GM21717 (cell line): ENCODE results near the gene SHOX.
"Not testable (repeated sequence)": the region's sequence is repeated elsewhere in the genome, so short reads cannot be mapped to it uniquely, and the experiment has no call there.

Source experiments
- ATAC-seq: cut with Tn5 transposase; IDR thresholded peaks from one replicate; pipeline ENCODE4 v1.9.1; 2021; ENCODE audit warnings: mild to moderate bottlenecking, moderate library complexity; ENCODE audit not compliant: unreplicated experiment

SHOX gene

GRCh38 chrX:636981-637659 is 6.5 kb downstream of the SHOX start:
- ATAC-seq, result no peak

DNA sequence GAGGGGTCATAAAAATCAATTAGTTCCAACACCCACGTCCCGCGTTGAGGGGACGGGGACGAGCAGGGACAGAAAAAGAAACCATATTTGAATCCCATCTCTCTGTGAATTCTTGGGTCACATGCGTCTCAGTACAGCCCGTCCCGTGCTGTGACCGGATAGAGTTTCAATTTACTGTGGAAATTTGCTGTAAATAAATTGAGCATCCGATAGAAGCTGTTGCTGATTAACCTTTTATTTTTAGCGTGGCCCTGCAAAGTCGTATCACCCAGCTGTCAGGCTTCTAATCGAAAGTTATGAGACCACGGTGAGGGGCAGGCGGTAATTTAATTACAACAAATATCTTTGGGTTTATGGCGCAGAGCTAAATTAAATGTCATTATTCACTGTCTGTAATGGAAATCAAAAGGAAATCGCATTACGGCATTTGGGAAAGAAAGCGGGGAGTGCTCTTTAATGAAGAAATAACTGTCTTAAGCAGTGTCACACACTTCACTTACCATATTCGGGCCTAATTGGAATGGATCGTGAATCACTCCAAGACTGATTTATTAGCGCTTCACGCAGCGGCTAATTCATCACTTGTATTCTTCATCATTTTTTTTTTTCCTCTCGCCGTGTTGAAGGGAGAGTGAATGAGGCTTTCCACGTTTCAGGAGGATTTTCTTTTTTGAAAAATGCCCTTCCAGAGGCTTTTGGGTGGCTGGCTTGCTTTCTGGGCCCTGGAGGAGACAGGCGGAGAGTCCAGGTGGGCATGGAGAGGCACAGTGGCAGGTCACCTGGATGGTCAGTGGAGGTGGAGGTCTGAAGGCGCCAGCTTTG is 7.3 kb downstream of the SHOX start:
- no peak for ATAC-seq

DNA sequence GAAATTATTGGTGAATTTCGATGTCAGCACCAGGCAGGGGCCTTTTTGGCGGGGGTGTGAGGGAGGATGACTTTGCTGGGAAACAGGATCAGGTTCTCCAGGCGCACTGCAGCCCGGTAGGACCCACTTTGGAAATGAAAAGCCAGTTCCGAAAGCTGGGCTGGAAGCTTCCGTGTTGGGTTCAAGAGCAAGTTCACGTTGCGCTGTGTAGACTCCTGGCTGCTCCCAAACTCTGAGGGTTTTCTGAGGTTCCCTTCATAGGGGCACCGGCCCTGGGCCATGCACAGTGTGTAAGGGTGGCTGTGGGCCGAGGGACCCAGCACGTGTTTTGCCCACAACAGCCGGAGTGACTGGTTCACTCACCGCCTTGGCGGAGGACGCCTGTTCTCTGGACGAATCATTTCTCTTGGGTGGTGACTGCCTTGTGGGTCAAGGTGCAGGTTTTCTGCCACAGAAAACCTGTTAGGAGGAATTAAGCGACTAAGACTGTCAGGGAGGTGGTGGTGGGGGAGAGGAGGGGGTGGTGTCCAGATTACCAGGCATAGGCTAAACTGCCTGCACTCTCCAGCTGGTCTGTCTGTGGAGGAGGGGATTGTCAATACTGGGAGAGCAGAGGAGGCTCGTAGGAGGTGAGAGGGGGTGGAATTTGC is 8.0 kb downstream of the SHOX start:
- ATAC-seq, result no peak

DNA sequence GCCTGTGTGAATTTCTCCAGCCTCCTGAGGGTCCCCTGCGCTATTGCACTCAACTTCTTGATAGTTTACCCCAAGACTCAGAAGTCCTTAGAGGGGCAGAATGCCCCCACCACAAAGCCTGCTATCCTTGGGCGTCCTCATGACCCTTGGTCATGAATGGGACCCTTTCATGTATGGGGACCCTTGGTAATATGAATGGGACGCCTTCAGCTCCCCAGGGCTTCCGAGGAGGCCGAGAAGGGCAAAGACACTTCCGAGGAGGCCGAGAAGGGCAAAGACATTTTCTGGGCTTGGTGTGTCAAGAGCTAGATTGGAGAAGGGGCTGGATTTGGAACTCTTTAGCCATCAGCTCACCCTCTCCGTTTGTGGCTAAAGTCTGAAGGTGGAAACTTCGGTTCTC is 8.6 kb downstream of the SHOX start:
- ATAC-seq, result no peak

GRCh38 chrX:640641-641040 is 10.1 kb downstream of the SHOX start:
- no peak for ATAC-seq

DNA sequence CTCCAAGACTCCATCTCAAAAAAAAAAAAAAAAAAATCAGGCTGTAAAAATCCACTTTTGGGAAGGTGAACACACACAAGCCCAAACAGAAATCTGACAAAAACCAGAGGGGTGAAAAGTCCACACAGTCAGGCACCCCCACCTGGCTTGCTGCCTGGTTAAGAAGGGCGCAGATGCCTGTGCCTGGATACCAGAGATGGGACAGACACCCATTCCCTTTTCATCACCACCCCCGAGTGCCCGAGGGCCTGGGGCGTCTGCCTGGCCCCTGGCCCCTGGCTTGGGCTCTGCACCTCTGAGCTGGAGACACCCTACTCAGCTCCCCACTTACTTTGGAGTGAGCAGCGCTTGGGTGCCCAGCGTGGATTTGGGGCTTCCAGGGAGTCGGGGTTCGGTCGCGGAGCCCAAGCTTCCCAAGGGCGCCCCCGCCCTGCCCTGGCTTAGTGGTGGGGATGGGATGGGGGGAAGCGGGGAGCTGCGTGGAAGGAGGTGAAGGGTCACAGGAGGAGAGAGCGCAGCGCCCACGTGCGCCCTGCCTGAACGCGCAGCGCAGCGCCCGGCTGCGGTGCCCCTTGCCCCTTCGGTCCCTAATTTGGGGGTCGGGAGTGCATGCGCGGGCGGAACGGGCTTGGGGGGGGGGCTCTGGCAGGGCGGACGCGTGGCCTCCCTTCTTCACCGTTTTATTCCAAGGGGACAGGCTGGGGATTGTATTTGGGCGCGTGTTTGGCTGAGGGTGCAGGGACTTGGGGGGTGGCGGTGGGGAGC is 11.3 kb downstream of the SHOX start:
- no peak for ATAC-seq

DNA sequence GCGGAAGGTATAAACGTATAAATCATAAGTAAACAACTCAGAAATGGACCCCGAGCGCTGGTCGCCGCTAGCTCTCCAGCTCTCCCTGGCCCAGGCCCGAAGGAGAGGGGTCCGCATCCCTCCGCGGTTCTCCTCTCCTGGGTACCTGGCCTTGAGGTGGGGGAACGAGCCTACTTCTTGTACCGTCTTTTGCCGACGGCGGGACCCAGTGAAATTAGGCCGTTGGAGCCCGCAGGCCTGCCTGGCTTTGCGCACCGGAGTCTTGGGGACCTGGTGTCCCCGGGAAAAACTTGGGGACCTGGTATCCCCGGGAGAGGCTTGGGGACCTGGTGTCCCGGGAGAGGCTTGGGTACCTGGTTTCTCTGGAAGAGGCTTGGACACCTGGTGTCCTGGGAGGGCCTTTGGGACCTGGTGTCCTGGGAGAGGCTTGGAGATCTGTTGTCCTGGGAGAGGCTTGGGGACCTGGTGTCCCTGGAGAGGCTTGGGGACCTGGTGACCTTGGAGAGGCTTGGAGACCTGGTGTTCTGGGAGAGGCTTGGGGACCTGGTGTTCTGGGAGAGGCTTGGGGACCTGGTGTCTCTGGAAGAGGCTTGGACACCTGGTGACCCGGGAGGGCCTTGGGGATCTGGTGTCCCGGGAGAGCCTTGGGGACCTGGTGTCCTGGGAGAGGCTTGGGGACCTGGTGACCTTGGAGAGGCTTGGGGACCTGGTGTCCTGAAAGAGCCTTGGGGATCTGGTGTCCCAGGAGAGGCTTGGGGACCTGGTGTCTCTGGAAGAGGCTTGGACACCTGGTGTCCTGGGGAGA is 12.0 kb downstream of the SHOX start:
- ATAC-seq, result no peak

DNA sequence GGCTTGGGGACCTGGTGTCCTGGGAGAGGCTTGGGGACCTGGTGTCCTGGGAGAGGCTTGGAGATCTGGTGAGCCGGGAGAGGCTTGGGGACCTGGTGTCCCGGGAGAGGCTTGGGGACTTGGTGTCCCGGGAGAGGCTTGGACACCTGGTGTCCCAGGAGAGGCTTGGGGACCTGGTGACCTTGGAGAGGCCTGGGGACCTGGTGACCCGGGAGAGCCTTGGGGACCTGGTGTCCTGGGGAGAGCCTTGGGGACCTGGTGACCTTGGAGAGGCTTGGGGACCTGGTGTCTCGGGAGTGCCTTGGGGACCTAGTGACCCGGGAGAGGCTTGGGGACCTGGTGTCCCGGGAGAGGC is 12.6 kb downstream of the SHOX start:
- ATAC-seq, result no peak

GRCh38 chrX:643911-644303 is 13.3 kb downstream of the SHOX start:
- no peak for ATAC-seq

DNA sequence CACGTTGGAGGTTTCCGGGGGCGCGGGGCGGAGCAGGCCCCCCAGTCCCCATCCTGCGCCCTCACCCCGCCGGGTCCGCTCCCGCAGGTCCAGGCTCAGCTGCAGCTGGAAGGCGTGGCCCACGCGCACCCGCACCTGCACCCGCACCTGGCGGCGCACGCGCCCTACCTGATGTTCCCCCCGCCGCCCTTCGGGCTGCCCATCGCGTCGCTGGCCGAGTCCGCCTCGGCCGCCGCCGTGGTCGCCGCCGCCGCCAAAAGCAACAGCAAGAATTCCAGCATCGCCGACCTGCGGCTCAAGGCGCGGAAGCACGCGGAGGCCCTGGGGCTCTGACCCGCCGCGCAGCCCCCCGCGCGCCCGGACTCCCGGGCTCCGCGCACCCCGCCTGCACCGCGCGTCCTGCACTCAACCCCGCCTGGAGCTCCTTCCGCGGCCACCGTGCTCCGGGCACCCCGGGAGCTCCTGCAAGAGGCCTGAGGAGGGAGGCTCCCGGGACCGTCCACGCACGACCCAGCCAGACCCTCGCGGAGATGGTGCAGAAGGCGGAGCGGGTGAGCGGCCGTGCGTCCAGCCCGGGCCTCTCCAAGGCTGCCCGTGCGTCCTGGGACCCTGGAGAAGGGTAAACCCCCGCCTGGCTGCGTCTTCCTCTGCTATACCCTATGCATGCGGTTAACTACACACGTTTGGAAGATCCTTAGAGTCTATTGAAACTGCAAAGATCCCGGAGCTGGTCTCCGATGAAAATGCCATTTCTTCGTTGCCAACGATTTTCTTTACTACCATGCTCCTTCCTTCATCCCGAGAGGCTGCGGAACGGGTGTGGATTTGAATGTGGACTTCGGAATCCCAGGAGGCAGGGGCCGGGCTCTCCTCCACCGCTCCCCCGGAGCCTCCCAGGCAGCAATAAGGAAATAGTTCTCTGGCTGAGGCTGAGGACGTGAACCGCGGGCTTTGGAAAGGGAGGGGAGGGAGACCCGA is 14.0 kb downstream of the SHOX start:
- ATAC-seq, result no peak

GRCh38 chrX:646228-646495 is 15.6 kb downstream of the SHOX start:
- no peak for ATAC-seq

- no peak for ATAC-seq
Observed at GRCh38 chrX:646796-647195, 16.2 kb downstream of the SHOX start.

DNA sequence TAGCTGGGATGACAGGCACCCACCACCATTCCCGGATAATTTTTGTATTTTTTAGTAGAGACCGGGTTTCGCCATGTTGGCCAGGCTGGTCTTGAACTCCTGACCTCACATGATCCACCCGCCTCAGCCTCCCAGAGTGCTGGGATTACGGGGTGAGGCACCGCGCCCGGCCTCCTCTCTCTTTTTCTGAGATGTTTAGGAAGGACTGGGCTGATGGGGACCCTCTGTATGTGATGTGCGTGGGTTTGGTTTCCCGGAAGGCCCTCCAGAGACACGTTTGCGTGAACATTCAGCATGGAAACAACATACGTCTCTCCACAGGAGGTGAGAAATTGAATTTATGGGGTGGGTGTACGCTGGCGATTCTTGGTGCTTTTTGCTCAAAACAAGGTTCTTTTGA is 18.6 kb downstream of the SHOX start:
- no peak for ATAC-seq

DNA sequence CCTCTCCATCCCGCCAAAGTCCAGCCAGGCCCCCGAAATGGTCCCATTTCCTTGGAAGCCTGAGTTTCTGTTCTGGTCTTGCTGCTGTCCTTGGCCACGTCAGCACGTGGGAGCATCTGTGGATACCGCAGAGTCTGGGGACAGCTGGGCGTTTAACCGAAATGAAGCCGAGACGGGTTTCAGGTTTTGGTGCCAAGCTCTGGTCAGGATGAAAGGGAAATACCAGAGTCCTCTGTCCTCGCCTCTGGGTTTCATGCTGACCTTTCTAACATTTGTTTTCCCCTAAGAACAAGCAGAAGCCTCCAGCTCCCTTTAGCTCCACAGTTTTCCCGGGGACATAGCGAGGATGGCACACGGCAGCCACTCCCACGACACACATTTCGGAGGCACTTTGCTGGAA is 19.7 kb downstream of the SHOX start:
- ATAC-seq, result no peak

DNA sequence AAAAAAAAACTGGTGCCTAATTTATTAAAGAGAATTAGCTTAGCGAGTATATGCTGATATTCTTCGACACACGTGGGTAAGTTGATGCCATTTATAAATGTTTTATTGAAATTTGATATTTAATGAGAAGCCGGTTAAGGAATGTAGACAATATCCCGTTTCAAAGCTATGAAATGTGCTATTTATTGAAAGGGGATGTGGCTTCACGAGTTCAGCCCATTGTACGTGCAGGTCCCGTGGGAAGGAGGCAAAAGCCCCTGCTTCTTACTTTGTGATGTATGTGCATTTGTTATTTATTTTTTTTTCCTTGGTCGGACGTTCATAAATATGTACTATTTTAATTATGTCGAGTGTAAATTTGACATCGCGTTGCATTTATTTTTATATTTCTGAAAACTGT is 20.2 kb downstream of the SHOX start:
- ATAC-seq, result no peak

GRCh38 chrX:651922-652321 is 21.3 kb downstream of the SHOX start:
- ATAC-seq, result not testable (repeated sequence)

GRCh38 chrX:652341-652741 is 21.8 kb downstream of the SHOX start:
- no peak for ATAC-seq

DNA sequence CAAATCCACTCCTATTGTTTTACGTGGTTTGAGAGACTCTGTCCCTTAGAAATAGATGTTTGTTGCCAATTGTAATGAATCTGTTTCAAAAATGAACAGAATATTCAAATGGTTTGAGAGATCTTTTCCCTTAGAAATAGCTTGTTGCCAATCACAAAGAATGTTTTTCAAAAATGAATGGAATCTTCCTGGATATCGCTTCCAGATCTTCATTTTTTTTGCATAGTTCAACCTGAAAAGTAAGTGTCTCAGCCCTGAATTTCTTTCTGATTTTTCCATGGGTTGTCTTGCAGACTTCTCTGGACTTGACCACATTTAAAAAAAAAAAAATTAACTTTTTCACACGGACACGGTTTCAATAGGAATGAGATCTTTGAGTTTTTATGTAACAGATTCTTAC is 22.7 kb downstream of the SHOX start:
- no peak for ATAC-seq

DNA sequence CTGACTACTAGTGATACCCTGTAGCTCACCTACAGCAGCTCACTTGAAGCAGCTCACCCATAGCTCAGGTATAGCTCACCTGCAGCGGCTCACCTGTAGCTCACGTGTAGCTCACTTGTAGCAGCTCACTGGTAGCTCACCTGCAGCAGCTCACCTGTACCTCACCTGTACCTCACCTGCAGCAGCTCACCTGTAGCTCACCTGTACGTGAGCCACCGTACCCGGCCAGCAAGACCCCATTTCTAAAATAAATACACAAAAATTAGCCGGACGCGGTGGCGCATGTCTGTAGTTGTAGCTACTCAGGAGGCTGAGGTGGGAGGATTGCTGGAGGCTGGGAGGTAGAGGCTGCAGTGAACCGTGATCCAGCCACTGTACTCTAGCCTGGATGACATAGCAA is 30.6 kb downstream of the SHOX start:
- ATAC-seq, result no peak

GRCh38 chrX:662126-662525 is 31.5 kb downstream of the SHOX start:
- ATAC-seq, result no peak
